ENCODE measurements around the gene STAC3. TPM values are rescaled to one million over a fixed set of nuclear protein-coding genes. Genes with fewer than 3 reads are reported as not detected.

Gene STAC3
- total and polyA plus RNA-seq, 2 of the 8 experiments (the other 6 are each of a cell fraction or from before 2014, with no cell fraction given), result 0.70 to 1.3 TPM

GRCh38 chr12:57205931-57206330 is 45.1 kb downstream of the STAC3 start:
- Histone ChIP-seq H2AFZ (ENCODE audit: low read length) (no peak overlapping the region), H2BK120ac (replicated peaks; ENCODE audit: low read depth, low read length) (no peak overlapping the region), H3K9me3 (ENCODE audit: insufficient read depth in 2 of 2, low read depth in 1 of 2, low read length in 1 of 2) (no peaks in the 10 kb centered on the region), H3K27me3 (replicated peaks in 1 of 4; ENCODE audit: control insufficient read depth in 3 of 4, extremely low read depth in 1 of 4, insufficient read depth in 3 of 4, low read length in 3 of 4) (no peaks in the 10 kb centered on the region), H3K79me1 (ENCODE audit: low read depth, low read length) (no peaks in the 10 kb centered on the region; the same call in 1 of the 2 replicates), H3K4ac (replicated peaks; ENCODE audit: insufficient read length, low read depth, low read length) (no peak overlapping the region), H2BK15ac (ENCODE audit: low read length) (no peak overlapping the region), H3K9ac (replicated peaks in 1 of 4; ENCODE audit: extremely low read depth in 1 of 4, low read depth in 3 of 4, low read length in 3 of 4) (no peak overlapping the region), H3K4me1 (replicated peaks in 1 of 4; ENCODE audit: control insufficient read depth in 3 of 4, insufficient read depth in 4 of 4, low read length in 3 of 4) (no peaks in the 10 kb centered on the region), H2AK5ac (ENCODE audit: low read depth, low read length) (no peak overlapping the region), H4K20me1 (replicated peaks in 1 of 2; ENCODE audit: control insufficient read depth in 1 of 2, insufficient read depth in 2 of 2, low read length in 2 of 2) (peaks cover 12 to 17% of the 10 kb centered on the region in 2 experiments), H3K18ac (ENCODE audit: extremely low read depth, low read length) (no peak overlapping the region), H2BK20ac (ENCODE audit: low read length) (no peak overlapping the region), H3K23me2 (ENCODE audit: low read depth, low read length) (no peaks in the 10 kb centered on the region), H3K36me3 (ENCODE audit: control insufficient read depth in 2 of 4, insufficient read depth in 4 of 4, low read length in 3 of 4) (peaks cover 33 to 77% (median 71%) of the 10 kb centered on the region in 4 experiments), H4K8ac (ENCODE audit: extremely low read depth, insufficient read depth, low read length) (no peak overlapping the region), H3K23ac (ENCODE audit: insufficient read length) (no peak overlapping the region), H4K5ac (ENCODE audit: insufficient read length, low read depth, low read length) (no peak overlapping the region), H3K14ac (ENCODE audit: insufficient read length) (no peak overlapping the region), H4K91ac (replicated peaks; ENCODE audit: insufficient read length, low read length) (no peak overlapping the region), H3K79me2 (ENCODE audit: control insufficient read depth in 1 of 2, insufficient read depth in 2 of 2, low read length in 2 of 2) (no peaks in the 10 kb centered on the region), H2BK5ac (ENCODE audit: low read depth, low read length) (no peak overlapping the region; the same call in 1 of the 2 replicates), H2BK12ac (ENCODE audit: low read depth, low read length) (no peak overlapping the region), H3K4me3 (ENCODE audit: extremely low read depth in 1 of 4, insufficient read depth in 2 of 4, low read depth in 3 of 4, low read length in 4 of 4) (no peak overlapping the region), H3K27ac (ENCODE audit: low read depth, low read length) (no peak overlapping the region), H3K4me2 (ENCODE audit: insufficient read depth in 1 of 2, low read depth in 2 of 2, low read length in 2 of 2) (no peak overlapping the region), H3K56ac (replicated peaks; ENCODE audit: insufficient read length, low read depth, low read length) (no peak overlapping the region)
- ChIA-PET CTCF (ENCODE audit: partially characterized antibody) (interaction anchor here (0.7 to 2.3 kb wide), 6 partner anchors 8 to 112 kb away, joined by 3 to 6 read pairs (median 4); no protein-coding TSS in a partner anchor), POLR2A (ENCODE audit: partially characterized antibody) (interaction anchor here (0.5 to 7.0 kb wide), 7 partner anchors 8 to 300 kb away, joined by 3 to 53 read pairs (median 5); partner anchors contain the start of gene SHMT2)
- FAIRE-seq (no peak), DNase-seq (ENCODE audit: low read depth in 1 of 2, low spot score in 2 of 2) (no peak)
- no peak for TF ChIP-seq E2F6 (IDR thresholded peaks at IDR 0.05)
- TF ChIP-seq CHD2 (IDR thresholded peaks at IDR 0.05; ENCODE audit: low read length), result no peak
- TF ChIP-seq CHD1 (IDR thresholded peaks at IDR 0.05; ENCODE audit: low read depth, low read length), result no peak
- TF ChIP-seq BRCA1 (IDR thresholded peaks at IDR 0.05; ENCODE audit: low read depth, low read length), result no peak
- peak; percentile 28; the same call in 1 of the 2 replicates for TF ChIP-seq POLR2AphosphoS5 (IDR thresholded peaks at IDR 0.05; ENCODE audit: low read depth, low read length)
- no peak for TF ChIP-seq SUZ12 (IDR thresholded peaks at IDR 0.05; ENCODE audit: low read length)
- TF ChIP-seq RNF2 (IDR thresholded peaks at IDR 0.05; ENCODE audit: borderline replicate concordance, low read depth, low read length, missing control alignments, poor library complexity, severe bottlenecking), result no peak
- 92% methylated on average over 7 of the region's 7 CpGs; no CpG with 5 or more reads in 1 of the 2 experiments for WGBS, 2 experiments (ENCODE audit: extremely low coverage in 1 of 2, insufficient coverage in 1 of 2, insufficient read length in 1 of 2, insufficient replicate concordance in 2 of 2, low coverage in 1 of 2, low lambda C conversion rate in 2 of 2, missing lambda C conversion rate in 1 of 2)
